Neural cell (in vitro differentiated cells): ENCODE results near the gene KRTAP10-11. TPM values are rescaled to one million over a fixed set of nuclear protein-coding genes. Genes with fewer than 3 reads are reported as not detected.
"Not testable (repeated sequence)": the region's sequence is repeated elsewhere in the genome, so short reads cannot be mapped to it uniquely, and the experiment has no call there.

ENCODE experiments used
- H2AFZ ChIP-seq: fragments of 200-600, 300-800 bp; sonication (generic), shearing (Covaris generic); 2 replicates; pipeline ENCODE4 v1.6.0; 2014; ENCODE audit warnings: low read depth, mild to moderate bottlenecking, antibody characterized with exemption, low read length, moderate library complexity
- H3F3A ChIP-seq: fragments of 200-600 bp; shearing (Covaris generic); 2 replicates; pipeline ENCODE4 v1.6.1; 2016; ENCODE audit warnings: mild to moderate bottlenecking, moderate library complexity, mixed read lengths, antibody characterized with exemption, low read length; ENCODE audit not compliant: insufficient read depth, poor library complexity, severe bottlenecking
- H3K27ac ChIP-seq: fragments of 200-600, 300-800 bp; sonication (generic), shearing (Covaris generic); 2 replicates; pipeline ENCODE4 v1.5.1; 2014; ENCODE audit warnings: mild to moderate bottlenecking, low read length, moderate library complexity
- H3K27me3 ChIP-seq: fragments of 300-800, 200-600 bp; sonication (generic), shearing (Covaris generic); 2 replicates; pipeline ENCODE4 v1.6.0; 2014; ENCODE audit warnings: mild to moderate bottlenecking, low read depth, low read length, moderate library complexity; ENCODE audit not compliant: insufficient read depth
- H3K36me3 ChIP-seq: fragments of 300-800, 200-600 bp; sonication (generic), shearing (Covaris generic); 2 replicates; pipeline ENCODE4 v1.5.1; 2014; ENCODE audit warnings: mild to moderate bottlenecking, antibody characterized with exemption, low read length, moderate library complexity; ENCODE audit not compliant: insufficient read depth
- H3K4me2 ChIP-seq: fragments of 300-800, 200-600 bp; sonication (generic), shearing (Covaris generic); 2 replicates; pipeline ENCODE4 v1.6.0; 2014; ENCODE audit warnings: mild to moderate bottlenecking, low read length
- H3K4me3 ChIP-seq: fragments of 300-800, 200-600 bp; sonication (generic), shearing (Covaris generic); 2 replicates; pipeline ENCODE4 v1.5.1; 2014; ENCODE audit warnings: mild to moderate bottlenecking, low read length, moderate library complexity
- H3K79me2 ChIP-seq: fragments of 200-600 bp; shearing (Covaris generic); replicated peaks from 2 replicates; pipeline ENCODE4 v1.6.0; 2014; ENCODE audit warnings: mild to moderate bottlenecking, low read length, moderate library complexity; ENCODE audit not compliant: insufficient read depth
- H3K9ac ChIP-seq: fragments of 300-800, 200-600 bp; sonication (generic), shearing (Covaris generic); 2 replicates; pipeline ENCODE4 v1.6.1; 2016; ENCODE audit warnings: mild to moderate bottlenecking, low read length, mixed read lengths
- H3K9me2 ChIP-seq: fragments of 200-600 bp; shearing (Covaris generic); 2 replicates; pipeline ENCODE4 v1.6.1; 2016; ENCODE audit warnings: mild to moderate bottlenecking, low read length, mixed read lengths; ENCODE audit not compliant: insufficient read depth
- H3K9me3 ChIP-seq: fragments of 200-600, 300-800 bp; sonication (generic), shearing (Covaris generic); 2 replicates; pipeline ENCODE4 v1.6.1; 2016; ENCODE audit warnings: mild to moderate bottlenecking, mixed run types, low read length, moderate library complexity, mixed read lengths
- H4K20me1 ChIP-seq: fragments of 200-600 bp; shearing (Covaris generic); 2 replicates; pipeline ENCODE4 v1.6.1; 2016; ENCODE audit warnings: mild to moderate bottlenecking, mixed run types; ENCODE audit not compliant: insufficient read depth
- EP300 ChIP-seq: fragments of 450-650 bp; conservative IDR thresholded peaks from 2 replicates; pipeline ENCODE4 v1.6.1; 2014; ENCODE audit warnings: antibody characterized with exemption, mild to moderate bottlenecking, moderate library complexity; ENCODE audit not compliant: poor library complexity, severe bottlenecking
- EZH2 ChIP-seq: fragments of 200-600, 300-800 bp; shearing (Covaris generic), sonication (generic); IDR thresholded peaks from 2 replicates; pipeline ENCODE4 v1.6.1; 2014; ENCODE audit warnings: antibody characterized with exemption, low read length, borderline replicate concordance, mild to moderate bottlenecking; ENCODE audit not compliant: insufficient read depth, poor library complexity, severe bottlenecking
- MXI1 ChIP-seq: fragments of 450-650 bp; conservative IDR thresholded peaks from 2 replicates; pipeline ENCODE4 v1.6.1; 2014; ENCODE audit warnings: antibody characterized with exemption, mild to moderate bottlenecking; ENCODE audit not compliant: poor library complexity, severe bottlenecking
- RAD21 ChIP-seq: fragments of 450-650 bp; conservative IDR thresholded peaks from 2 replicates; pipeline ENCODE4 v1.6.1; 2014; ENCODE audit warnings: antibody characterized with exemption, mild to moderate bottlenecking, moderate library complexity
- SMC3 ChIP-seq: fragments of 450-650 bp; conservative IDR thresholded peaks from 2 replicates; pipeline ENCODE4 v1.6.1; 2014; ENCODE audit warnings: antibody characterized with exemption, mild to moderate bottlenecking, moderate library complexity; ENCODE audit not compliant: poor library complexity
- TAF1 ChIP-seq: IDR thresholded peaks from 2 replicates; pipeline ENCODE4 v1.6.1; 2012; ENCODE audit warnings: low read depth
- polyA plus RNA-seq: library from polyadenylated mRNA; depleted of rRNA; stranded (reverse); fragments of >200 nt; gene quantifications from 2 replicates; pipeline ENCODE4 v1.2.3, GENCODE V29; 2014
- TF ChIP-seq, protein P1 (sequence below): fragments of 450-650 bp; IDR thresholded peaks from 2 replicates; pipeline ENCODE4 v1.5.1; 2014; ENCODE audit warnings: antibody characterized with exemption, mild to moderate bottlenecking, moderate library complexity; ENCODE audit not compliant: poor library complexity, severe bottlenecking
- TF ChIP-seq, protein P2 (sequence below): IDR thresholded peaks from 2 replicates; pipeline ENCODE4 v1.6.1; 2012; ENCODE audit warnings: borderline replicate concordance

KRTAP10-11 gene
- polyA plus RNA-seq, 1 donor from 2014 or later, result not detected

DNA sequence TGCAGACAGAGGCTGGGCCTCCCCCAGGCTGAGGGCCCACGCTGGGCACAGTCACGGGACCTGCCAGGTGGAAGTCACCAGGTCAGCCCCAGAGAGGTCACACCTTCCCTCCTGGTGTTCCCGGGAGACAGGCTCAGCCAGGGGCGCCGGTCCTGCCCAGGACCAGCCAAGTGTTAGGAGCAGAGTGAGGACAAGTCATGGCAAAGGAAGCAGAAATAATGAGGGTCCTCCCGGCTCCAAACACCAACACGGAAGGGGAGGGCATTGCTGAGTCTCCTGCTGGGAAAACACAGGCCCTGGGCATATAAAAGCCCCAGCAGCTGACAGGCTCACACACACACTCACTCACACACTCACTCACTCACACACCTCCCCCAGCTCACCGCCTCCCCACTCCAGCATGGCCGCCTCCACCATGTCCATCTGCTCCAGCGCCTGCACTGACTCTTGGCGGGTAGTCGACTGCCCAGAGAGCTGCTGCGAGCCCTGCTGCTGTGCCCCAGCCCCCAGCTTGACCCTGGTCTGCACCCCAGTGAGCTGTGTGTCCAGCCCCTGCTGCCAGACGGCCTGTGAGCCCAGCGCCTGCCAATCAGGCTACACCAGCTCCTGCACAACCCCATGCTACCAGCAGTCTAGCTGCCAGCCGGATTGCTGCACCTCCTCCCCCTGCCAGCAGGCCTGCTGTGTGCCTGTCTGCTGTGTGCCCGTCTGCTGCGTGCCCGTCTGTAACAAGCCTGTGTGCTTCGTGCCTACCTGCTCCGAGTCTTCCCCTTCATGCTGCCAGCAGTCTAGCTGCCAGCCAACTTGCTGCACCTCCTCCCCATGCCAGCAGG lies 9.0 kb upstream of the KRTAP10-11 start, which contains the start of gene KRTAP10-10:
TSS of gene KRTAP10-10 (plus strand) at position 339 of the 833 bp plus-strand sequence. CDS start at position 401, 62 bp downstream.
- TF ChIP-seq EP300 (no peak), SMC3 (no peak), RAD21 (no peak), MXI1 (no peak), TAF1 (no peak), EZH2 (no peak)
- TF ChIP-seq, protein P1, sequence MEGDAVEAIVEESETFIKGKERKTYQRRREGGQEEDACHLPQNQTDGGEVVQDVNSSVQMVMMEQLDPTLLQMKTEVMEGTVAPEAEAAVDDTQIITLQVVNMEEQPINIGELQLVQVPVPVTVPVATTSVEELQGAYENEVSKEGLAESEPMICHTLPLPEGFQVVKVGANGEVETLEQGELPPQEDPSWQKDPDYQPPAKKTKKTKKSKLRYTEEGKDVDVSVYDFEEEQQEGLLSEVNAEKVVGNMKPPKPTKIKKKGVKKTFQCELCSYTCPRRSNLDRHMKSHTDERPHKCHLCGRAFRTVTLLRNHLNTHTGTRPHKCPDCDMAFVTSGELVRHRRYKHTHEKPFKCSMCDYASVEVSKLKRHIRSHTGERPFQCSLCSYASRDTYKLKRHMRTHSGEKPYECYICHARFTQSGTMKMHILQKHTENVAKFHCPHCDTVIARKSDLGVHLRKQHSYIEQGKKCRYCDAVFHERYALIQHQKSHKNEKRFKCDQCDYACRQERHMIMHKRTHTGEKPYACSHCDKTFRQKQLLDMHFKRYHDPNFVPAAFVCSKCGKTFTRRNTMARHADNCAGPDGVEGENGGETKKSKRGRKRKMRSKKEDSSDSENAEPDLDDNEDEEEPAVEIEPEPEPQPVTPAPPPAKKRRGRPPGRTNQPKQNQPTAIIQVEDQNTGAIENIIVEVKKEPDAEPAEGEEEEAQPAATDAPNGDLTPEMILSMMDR, result no peak
- TF ChIP-seq, protein P2, sequence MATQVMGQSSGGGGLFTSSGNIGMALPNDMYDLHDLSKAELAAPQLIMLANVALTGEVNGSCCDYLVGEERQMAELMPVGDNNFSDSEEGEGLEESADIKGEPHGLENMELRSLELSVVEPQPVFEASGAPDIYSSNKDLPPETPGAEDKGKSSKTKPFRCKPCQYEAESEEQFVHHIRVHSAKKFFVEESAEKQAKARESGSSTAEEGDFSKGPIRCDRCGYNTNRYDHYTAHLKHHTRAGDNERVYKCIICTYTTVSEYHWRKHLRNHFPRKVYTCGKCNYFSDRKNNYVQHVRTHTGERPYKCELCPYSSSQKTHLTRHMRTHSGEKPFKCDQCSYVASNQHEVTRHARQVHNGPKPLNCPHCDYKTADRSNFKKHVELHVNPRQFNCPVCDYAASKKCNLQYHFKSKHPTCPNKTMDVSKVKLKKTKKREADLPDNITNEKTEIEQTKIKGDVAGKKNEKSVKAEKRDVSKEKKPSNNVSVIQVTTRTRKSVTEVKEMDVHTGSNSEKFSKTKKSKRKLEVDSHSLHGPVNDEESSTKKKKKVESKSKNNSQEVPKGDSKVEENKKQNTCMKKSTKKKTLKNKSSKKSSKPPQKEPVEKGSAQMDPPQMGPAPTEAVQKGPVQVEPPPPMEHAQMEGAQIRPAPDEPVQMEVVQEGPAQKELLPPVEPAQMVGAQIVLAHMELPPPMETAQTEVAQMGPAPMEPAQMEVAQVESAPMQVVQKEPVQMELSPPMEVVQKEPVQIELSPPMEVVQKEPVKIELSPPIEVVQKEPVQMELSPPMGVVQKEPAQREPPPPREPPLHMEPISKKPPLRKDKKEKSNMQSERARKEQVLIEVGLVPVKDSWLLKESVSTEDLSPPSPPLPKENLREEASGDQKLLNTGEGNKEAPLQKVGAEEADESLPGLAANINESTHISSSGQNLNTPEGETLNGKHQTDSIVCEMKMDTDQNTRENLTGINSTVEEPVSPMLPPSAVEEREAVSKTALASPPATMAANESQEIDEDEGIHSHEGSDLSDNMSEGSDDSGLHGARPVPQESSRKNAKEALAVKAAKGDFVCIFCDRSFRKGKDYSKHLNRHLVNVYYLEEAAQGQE, result no peak
- Histone ChIP-seq H3K27ac (no peak within 1 kb of the TSS), H4K20me1 (no peaks in the 10 kb centered on the region), H3F3A (no peaks in the 10 kb centered on the region), H3K27me3 (no peaks in the 10 kb centered on the region), H3K9me3 (peaks cover 7% of the 10 kb centered on the region), H3K4me3 (no peak within 1 kb of the TSS), H2AFZ (no peak within 1 kb of the TSS), H3K9ac (no peak within 1 kb of the TSS), H3K36me3 (no peaks in the 10 kb centered on the region), H3K4me2 (no peak within 1 kb of the TSS), H3K9me2 (no peaks in the 10 kb centered on the region), H3K79me2 (no peaks in the 10 kb centered on the region)

DNA sequence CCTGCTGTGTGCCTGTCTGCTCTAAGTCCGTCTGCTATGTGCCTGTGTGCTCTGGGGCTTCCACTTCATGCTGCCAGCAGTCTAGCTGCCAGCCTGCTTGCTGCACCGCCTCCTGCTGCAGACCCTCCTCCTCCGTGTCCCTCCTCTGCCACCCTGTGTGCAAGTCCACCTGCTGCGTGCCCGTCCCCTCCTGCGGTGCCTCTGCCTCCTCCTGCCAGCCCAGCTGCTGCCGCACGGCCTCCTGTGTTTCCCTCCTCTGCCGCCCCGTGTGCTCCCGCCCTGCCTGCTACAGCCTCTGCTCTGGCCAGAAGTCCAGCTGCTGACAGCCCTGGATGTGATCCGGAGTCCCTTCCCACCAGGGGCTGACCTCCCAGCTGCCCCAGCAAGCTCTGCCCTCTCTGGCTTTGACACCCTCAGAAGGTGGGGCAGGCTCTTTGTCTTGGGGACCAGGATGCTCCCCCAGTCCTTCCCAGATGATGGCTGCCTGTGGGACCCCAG lies 8.3 kb upstream of the KRTAP10-11 start:
- not testable (repeated sequence) for H2AFZ ChIP-seq, H4K20me1 ChIP-seq, H3K27me3 ChIP-seq, H3K9me3 ChIP-seq, H3K9ac ChIP-seq, H3K4me2 ChIP-seq, H3K9me2 ChIP-seq, H3K36me3 ChIP-seq, H3F3A ChIP-seq, H3K4me3 ChIP-seq, H3K79me2 ChIP-seq, H3K27ac ChIP-seq

- not testable (repeated sequence) for H3K79me2 ChIP-seq, H3K27ac ChIP-seq, H2AFZ ChIP-seq, H3K4me2 ChIP-seq, H3K9ac ChIP-seq, H4K20me1 ChIP-seq, H3K27me3 ChIP-seq, H3F3A ChIP-seq, H3K36me3 ChIP-seq, H3K4me3 ChIP-seq, H3K9me3 ChIP-seq, H3K9me2 ChIP-seq
Measured at GRCh38 chr21:44638506-44639330, 7.5 kb upstream of the KRTAP10-11 start.
